CD1c-positive myeloid dendritic cell (primary cell): ENCODE results near the gene SCFD2.
"Not testable (repeated sequence)": the region's sequence is repeated elsewhere in the genome, so short reads cannot be mapped to it uniquely, and the experiment has no call there.

ENCODE experiments used
- DNase-seq: peaks from one replicate; pipeline ENCODE4 v3.0.0-alpha.2; 2016; ENCODE audit errors: extremely low spot score

The SCFD2 gene

DNA sequence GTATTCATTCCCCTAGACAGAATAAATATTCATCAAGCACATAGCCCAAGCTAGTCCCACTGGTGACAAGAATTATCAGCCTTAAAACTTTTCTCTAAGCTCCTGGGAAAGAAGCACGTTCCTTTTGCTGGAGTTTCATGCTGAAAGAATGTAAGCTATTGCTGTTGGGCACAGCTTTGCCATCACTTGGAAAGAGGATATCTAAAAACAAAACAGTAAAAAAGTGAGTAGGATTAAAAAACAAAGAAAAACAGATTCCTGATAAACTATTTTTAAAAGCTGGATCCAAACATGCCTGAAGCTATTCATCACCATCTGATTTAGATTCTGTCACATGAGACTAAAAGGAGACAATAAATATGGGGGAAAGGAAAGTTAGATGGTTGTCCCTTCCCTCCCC is 176.8 kb downstream of the SCFD2 start:
- DNase-seq: no peak

DNA sequence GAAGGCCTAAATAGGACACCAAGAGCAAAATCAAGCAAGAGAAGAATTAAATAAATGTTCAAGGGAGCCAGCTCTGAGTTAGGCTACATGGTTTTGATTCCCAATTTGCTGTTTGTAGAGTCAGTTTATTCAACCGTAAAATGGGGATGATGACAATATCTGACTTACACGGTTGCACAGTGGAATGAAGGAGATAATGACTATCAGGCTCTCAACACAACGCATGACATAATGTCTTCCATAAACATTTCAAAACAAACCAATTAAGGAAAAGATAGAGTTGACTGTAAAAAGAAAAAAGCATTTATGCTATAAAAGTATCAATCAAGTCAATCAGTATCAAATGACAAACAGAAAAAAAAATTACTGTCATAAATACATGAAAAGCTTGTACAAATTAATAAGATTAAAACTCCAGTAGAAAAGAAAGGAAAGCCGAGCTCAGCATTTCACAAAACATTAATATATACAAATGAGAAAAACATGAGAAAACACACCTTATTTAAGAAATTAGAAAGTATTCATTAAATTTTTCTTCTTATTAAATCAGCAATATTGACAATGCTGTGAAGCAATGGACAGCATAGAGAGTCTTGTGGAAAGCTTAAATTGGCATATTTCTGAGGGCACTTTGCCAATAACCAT is 179.0 kb downstream of the SCFD2 start:
- DNase-seq: no peak

DNA sequence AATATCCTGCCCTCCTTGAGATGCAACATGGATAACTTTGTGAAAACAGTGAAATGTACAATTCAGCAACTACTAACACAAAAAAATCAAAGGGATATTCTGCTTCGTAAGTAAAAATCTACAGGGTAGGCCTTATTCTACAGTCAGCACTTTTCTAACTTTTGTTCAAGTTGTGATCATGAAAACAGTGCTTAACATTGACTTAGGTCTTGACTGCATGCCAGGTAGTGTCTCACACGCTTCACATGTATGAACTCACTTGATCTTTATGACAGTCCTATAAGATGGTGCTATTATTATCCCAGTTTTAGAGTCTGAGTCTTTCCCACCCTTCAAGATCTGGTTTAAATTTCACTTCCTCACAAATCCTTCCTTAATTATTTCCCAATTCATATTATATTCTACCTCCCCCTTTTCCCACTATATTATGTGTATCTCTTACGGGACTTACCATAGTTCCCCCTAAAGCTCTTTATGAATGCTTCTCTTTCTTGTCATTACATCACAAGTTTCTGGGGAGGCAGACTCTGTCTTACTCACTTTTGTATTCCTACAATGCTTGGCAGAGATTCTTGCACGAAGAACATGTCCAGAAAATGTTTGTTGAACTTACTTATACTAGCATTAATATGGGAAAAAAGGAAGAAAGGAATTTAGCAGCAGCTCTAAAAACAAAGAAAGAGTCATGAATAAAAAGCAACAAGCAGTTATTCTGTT is 179.8 kb downstream of the SCFD2 start:
- DNase-seq: no peak

DNA sequence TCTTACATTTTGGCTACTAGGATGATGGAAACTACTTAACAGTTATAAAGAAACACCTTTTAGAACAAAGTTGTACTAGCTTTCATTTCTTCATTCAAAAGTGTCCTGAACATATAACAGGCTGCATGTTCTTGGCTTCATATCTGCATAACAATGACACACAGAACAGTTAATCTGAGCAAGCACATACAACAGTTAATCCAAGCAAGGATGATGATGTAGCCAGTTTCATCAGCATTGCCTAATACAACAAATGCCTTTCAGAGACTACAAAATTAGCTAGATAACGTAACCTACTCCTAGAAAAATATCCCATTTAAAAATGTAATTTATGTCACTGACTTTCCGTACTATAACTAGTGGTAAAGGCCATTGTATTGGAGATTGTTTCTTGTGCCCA is 182.1 kb downstream of the SCFD2 start:
- DNase-seq: no peak

DNA sequence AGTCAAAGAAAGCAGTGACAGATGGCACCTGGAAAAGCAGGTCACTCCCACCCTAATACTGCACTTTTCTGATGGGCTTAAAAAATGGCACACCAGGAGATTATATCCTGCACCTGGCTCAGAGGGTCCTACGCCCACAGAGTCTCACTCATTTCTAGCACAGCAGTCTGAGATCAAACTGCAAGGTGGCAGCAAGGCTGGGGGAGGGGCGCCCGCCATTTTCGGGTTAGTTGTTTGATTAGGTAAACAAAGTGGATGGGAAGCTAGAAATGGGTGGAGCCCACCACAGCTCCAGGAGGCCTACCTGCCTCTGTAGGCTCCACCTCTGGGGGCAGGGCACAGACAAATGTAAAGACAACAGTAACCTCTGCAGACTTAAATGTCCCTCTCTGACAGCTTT is 188.1 kb downstream of the SCFD2 start:
- not testable (repeated sequence) for DNase-seq

DNA sequence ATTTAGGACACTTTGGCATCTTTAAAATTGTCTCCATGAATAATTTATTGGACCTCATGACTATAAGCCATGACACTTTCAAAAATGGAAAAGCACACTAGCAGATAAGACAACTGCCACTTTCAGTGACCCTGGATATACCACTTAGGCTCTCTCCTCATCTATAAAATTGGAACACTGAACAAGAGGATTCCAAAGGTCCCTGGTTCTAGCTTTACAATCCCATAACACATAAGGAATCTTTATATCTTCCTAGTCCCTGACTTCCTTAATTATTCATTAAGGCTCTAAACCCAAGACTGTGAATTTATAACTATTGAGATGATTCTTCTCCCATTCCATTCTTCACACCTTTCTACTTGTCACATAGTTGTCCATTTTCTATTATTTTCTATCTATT is 190.2 kb downstream of the SCFD2 start:
- no peak for DNase-seq

DNA sequence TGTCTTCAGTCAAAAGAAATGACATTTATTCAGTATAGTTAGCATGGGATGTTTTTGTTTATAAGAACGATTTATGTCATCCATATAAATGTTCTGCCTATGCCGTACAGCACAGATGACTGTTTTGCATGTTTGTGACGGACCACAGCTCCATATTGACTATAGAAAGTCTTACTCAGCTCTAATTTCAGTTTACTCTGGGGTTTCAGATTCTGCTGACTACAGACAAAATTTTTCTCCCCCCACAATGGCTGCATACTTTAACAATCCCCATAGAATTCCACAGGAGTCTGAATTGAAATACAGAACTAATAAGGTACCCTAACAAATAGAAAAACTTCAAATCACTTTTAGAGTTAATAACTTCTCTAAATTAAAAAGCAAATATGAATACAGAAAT is 191.0 kb downstream of the SCFD2 start:
- DNase-seq: no peak

DNA sequence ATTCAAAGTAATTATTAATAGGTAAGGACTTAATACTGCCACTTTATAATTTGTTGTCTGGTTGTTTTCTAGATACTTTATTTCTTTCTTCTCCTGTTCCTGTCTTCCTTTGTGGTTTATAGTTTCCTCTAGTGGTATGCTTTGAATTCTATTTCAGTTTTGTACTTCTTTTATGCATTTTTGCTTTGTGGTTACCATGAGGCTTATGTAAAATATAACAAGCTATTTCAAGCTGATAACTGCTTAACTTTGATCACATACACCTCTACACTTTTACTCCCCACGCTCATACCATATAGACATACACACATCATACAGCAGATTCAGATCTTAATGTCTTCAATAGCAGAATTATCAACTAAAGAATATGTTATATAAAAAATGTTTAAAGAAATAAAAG is 192.3 kb downstream of the SCFD2 start:
- no peak for DNase-seq

DNA sequence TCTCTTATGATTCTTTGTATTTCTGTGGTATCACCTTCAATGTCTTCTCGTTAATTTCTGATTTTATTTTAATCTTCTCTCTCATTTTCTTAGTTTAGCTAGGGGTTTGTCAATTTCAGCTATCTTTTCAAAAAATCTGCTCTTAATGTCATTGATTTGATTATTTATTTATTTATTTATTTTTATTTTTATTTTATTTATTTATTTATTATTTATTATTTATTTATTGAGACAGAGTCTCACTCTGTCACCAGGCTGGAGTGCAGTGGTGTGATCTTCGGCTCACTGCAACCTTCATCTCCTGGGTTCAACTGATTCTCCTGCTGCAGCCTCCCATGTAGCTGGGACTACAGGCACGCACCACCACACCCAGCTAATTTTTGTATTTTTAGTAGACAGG is 194.1 kb downstream of the SCFD2 start:
- no peak for DNase-seq

DNA sequence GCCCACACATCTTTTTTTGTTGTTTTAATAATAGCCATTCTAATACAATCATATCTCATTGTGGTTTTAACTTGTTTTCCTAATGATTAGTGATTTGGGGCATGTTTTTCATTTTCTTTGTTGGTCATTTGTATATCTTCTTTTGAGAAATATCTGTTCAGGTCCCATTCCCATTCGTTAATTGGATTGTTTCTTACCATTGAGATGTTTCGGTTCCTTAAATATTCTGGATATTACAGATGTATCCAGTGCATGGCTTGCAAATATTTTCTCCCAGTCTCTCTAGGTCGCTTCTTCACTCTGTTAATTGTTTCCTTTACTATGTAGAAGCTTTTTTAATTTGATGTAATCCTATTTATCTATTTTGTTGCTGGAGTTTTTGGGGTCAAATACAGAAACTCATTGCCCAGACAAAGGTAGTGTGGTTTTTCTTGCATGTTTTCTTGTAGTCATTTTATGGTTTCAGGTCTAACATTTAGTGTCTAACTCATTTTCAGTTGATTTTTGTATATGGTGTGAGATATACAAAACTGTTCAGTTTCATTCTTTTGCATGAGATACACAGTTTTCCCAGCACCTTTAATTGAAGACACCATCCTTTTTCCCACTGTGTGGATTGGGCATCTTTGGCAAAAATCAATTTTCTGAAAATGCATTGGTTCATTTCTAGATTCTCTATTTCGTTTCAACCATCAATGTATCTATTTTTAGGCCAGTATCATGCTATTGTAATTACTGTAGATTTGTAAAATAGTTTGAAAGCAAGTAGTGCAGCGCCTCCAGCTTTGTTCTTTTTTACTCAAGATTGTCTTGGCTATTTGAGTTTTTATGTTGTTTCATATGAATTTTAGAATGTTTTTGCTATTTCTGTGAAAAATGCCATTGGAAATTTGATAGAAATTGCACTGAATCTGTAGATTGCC is 195.9 kb downstream of the SCFD2 start:
- DNase-seq: no peak

DNA sequence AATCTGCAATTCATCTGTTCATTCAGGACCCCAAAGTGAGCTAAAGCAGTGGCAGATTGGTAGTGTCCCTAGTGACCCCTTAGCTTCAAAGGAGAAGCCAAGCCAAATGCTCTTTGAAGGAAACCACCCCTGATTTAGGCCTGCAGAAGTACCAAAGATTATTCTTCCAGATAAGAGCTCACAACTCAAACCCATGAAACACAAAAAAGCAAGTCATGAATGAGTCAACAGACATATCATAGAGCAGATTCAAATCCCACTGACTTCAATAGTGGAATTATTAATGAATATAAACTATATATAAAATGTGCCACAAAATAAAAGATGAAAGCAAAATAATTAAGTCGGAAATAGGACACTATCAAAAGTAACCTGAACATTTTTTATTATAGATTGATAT is 197.6 kb downstream of the SCFD2 start:
- no peak for DNase-seq

DNA sequence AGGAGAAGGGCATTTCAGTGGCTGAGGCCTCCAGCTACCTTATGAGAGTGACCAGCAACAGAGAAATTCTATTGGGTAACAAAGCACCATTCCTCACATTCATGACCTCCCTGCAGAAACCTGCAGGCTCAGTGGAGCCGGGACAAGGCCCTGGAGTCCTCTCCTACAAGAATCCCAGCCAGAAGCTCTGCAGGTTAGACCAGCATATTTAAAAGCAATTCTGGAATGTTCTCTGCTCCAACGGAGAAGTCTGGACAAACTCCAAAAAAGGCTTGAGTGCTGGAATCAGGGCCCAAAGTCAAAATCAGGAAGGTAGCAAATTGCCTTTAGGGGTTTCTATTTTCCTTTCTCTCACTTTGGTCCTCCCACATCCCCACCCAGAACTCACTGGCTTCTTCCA is 202.9 kb downstream of the SCFD2 start:
- no peak for DNase-seq

DNA sequence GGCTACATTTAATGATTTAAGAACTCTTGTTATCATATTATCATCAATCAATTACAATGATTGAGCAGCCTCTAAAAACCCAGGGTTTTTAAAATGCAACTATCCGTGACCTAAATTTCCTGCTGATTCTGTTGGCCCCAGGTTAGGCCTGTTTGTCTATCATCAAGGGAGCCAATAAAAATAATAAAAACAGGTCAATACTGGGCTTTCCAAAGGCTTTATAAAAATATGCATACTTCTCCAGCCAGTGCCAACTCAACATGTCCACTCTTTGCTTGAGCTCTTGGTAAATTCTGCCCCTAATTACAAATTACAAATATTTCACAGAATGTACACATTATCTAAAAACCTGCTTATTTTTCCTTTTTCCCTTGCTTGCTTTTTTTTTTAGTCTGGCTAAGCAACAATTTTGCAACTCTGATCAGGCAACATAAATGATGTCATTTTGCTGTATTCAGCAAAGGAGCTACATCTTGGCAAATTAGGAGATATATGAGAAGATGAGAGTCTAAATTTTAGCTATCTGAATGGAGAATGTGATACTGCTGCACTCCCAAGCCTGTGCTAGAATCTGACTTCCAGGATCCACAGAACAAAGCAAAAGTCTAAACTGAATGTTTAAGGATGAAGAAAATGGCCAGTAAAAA is 204.0 kb downstream of the SCFD2 start:
- DNase-seq: no peak

DNA sequence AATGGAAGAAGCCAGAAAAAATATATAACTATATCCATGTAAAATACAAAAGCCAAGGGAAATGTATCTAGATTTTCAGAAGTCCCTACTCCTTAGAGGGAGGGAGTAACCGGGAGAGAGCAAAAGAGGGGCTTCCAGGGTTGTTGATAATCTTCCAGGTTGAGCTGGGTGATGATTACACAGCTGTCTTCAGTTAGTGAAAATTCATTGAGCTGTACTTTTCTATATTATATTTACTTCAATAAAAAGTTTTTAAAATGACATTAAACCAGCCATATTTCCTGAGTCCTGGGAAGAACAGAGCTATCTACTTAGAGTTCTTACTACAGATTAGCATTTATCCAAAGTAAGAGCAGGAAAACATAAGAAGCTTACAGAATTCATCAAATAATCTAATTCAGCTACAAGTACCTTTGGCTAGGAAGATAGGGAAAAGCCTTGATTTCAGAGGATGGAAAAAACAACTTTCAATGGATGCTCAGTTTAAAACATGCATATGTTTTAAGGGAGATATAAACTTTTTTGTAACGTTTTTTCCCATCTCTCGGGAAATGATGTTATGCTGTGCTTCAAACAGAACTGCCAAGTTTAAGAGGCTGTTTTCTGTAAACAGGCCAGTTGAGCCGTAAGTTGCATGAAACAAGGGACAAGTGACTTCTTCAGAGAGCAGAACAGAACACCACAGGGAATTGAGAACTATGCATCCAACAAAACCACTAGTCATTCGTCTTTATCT is 204.6 kb downstream of the SCFD2 start:
- DNase-seq: no peak

DNA sequence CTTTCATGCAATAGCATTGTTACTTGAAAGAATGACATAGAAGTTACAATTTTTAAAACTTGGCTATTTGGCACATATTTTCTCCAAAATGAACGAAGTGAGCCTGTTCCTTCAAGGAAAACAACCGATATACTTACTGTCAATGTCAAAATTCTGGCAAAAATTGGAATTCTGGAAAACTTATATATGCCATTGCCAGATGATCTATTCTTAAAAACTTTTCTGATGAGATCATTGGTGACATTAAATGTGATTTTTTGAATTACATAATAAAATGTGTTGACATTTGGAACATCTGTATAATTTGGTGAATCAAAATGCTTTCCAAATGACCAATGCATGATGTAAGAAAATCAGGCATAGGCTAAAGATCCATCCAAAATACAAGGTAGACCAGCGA is 209.0 kb downstream of the SCFD2 start:
- DNase-seq: no peak

DNA sequence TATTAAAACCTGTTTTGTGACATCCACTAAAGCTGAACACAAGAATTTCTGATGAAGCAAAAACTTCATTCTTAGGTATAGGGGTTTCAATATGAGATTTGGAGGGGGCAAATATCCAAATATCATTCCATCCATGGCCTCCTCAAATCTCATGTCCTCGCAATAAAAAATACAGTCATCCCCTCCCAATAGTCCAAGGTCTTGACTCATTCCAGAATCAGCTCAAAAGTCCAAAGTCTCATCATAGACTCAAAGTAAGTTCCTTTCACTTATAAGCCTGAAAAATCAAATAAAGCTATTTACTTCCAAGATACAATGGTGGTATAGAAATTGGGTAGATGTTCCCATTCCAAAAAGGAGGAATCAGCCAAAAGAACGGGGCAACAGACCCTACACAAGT is 213.4 kb downstream of the SCFD2 start:
- DNase-seq: no peak

DNA sequence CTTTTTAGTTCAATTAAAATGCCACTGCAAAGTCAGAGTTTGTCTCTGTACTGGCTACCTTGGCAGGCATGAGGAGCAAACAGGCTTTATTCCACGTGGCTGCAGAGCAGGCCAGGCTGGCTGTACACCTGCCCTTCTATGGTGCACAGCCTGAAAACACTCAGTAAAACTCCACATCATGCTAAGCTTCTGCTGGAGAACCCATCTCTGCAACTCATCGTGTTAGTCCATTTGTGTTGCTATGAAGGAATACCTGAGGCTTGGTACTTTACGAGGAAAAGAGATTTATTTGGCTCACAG is 214.4 kb downstream of the SCFD2 start:
- no peak for DNase-seq

DNA sequence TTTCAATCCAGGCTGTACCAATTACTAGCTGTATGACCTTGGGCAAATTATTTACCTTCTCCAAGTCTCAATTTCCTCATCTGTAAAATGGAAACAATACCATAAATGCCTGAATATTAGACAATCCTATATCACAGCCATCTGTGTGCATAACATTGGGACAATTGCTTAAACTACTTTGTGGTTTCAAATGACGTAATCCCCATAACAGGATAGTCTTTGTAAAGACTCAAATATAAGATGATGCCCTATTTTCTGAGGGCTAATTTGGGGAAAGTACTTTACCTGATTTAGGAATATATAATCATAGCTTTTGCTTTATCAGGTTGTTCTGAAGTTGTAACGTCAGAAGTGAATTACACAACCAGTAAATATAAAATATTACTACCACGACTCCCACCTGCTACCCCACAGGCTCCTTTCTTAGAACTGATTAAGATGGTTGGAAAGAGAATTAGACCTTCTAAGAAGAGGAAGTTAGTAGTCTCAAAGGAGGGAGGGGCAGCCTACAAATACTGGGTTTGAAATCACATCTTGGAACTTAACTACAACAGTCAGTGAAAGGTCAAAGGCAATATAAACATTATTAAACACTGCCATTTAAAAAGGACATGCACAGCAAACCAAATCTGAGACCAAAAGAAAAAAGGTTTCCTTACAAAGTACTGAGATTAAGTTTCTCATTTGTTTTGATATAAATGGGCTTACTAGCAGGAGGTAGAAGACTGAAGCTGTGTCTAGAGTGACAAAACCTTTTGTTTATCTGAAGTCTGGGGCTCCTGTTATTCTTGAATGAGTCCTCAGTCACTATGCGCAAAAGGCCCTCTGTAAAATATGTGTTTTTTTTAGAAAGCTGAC is 215.0 kb downstream of the SCFD2 start:
- DNase-seq: no peak

DNA sequence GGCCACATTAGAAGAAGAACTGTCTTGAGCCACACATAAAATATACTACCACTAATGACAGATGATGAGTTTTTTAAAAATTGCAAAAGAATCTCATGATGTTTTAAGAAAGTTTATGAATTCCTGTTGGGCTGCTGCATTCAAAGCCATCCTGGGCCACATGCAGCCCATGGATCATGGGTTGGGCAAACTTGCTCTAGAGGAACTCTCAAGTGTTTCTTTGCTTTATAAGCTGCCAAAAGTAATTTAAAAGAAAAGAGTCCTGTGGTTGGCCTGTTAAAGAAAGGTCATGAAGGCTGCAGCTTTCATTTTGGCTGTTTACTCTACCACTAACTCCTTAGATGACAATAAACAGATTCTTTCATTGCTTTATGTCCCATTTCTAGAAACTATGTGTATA is 218.2 kb downstream of the SCFD2 start:
- DNase-seq: no peak

DNA sequence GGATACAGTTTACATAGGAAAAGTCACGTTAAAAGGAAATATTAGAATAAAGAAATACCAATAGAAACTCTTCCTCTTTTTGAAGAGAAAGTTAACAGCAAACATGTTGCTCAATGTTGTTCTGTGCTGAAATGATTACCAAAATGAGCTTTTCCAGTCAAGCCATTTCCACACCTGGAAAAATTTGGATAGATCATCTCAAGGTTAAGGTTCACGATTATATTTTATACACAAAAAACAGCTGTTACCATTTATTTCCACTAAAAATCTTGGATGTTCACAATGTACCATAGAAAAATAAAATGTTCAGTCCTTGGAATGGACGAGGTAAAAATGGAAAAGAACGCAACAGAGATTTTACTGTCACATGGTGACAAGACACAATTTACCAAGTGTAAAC is 218.7 kb downstream of the SCFD2 start:
- no peak for DNase-seq

DNA sequence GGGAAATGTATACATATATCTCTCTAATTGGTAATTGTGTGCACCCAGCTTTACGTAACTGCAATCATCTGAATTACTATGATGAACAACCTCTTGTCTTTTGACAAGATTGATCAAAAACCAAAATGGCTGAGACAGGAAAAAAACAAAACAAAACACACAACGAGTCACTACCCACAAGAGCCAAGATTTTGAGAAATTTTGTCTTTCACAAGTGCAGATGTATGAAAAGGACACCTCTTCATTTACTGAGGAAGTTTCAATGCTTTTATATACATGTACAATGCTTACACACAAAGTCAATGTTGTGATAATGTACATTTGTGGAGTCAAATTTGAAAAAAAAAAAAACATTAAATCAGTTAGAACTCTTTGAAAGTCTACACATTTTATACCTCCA is 224.6 kb downstream of the SCFD2 start:
- no peak for DNase-seq
